Prostate gland (tissue), 2 donors: ENCODE results near the gene ZFAND3. TPM values are rescaled to one million over a fixed set of nuclear protein-coding genes. Genes with fewer than 3 reads are reported as not detected.

Experiments
- DNase-seq: peaks from one replicate; pipeline ENCODE4 v3.0.0-alpha.2; 2019; ENCODE audit warnings: low spot score
- H3K27ac ChIP-seq, 2 donors: fragments of 200-600 bp; sonication (generic); 2 replicates each; pipeline ENCODE4 v1.5.1; 2017 to 2019
- H3K27me3 ChIP-seq: fragments of 200-600 bp; sonication (generic); replicated peaks from 2 replicates; pipeline ENCODE4 v1.5.1; 2019; ENCODE audit not compliant: insufficient read depth
- H3K36me3 ChIP-seq, 2 donors: fragments of 200-600 bp; sonication (generic); 1 replicate in 1 of 2; 2 replicates in 1 of 2; pipeline versions ENCODE4 v1.5.1 to v1.8.1; 2017 to 2019
- H3K4me1 ChIP-seq: fragments of 200-600 bp; sonication (generic); replicated peaks from 2 replicates; pipeline ENCODE4 v1.5.1; 2019
- H3K4me3 ChIP-seq, 2 donors: fragments of 200-600 bp; sonication (generic); 2 replicates each; pipeline ENCODE4 v1.5.1; 2017 to 2019
- H3K9me3 ChIP-seq: fragments of 200-600 bp; sonication (generic); 2 replicates; pipeline ENCODE4 v1.5.1; 2017
- CTCF ChIP-seq, 4 experiments: fragments of 200-600 bp in 2 of 4; fragments of 450-650 bp in 2 of 4; sonication (generic) in 2 of 4; IDR thresholded peaks; 1 replicate in 3 of 4; 2 replicates in 1 of 4; pipeline ENCODE4 v1.5.1; 2016 to 2019; ENCODE audit warnings: antibody characterized with exemption in 4 of 4, mild to moderate bottlenecking in 2 of 4, moderate library complexity in 2 of 4
- POLR2A ChIP-seq: fragments of 450-650 bp; IDR thresholded peaks from one replicate; pipeline ENCODE4 v1.6.1; 2016; ENCODE audit warnings: antibody characterized with exemption, mild to moderate bottlenecking
- POLR2AphosphoS5 ChIP-seq: sonication (generic); formaldehyde crosslinking; IDR thresholded peaks from one replicate; pipeline ENCODE4 v1.6.1; 2017; ENCODE audit warnings: antibody characterized with exemption
- WGBS: methylation state at CpG from one replicate; pipeline ENCODE4 v1.1.5; 2018; 5-methylcytosine and 5-hydroxymethylcytosine counted together
- intact Hi-C: fragments of 100-400 bp; cut with DNase I; formaldehyde crosslinking; loops from one replicate; pipeline ENCODE4 v1.14.2; 2022
- total RNA-seq, 2 donors: library from RNA; depleted of rRNA; stranded (reverse); fragments of >200 nt; gene quantifications; one replicate each; pipeline ENCODE4 v1.1.0, GENCODE V29; 2016

ZFAND3 gene
- total RNA-seq, 2 donors from 2014 or later = 43.5 to 89.1 TPM

GRCh38 chr6:37865504-37865903, 46.0 kb downstream of the ZFAND3 start:
- intact Hi-C loops = no loop called here
- WGBS = 87% methylated on average over 5 of the region's 5 CpGs

GRCh38 chr6:37866590-37867507, 47.3 kb downstream of the ZFAND3 start:
- TF ChIP-seq CTCF (IDR thresholded peaks at IDR 0.05) (no peak), POLR2AphosphoS5 (no peak), POLR2A (no peak)
- H3K4me3 ChIP-seq = no peak overlapping the region
- H3K27ac ChIP-seq = no peak overlapping the region
- no peaks in the 10 kb centered on the region for H3K36me3 ChIP-seq
- no peaks in the 10 kb centered on the region for H3K27me3 ChIP-seq
- H3K9me3 ChIP-seq = no peaks in the 10 kb centered on the region
- intact Hi-C loops = no loop called here
- WGBS = 78% methylated on average over 6 of the region's 6 CpGs
- no peaks in the 10 kb centered on the region for H3K4me1 ChIP-seq
- no peak for DNase-seq

More at GRCh38 chr6:37865504-37865903, 46.0 kb downstream of the ZFAND3 start:
- Histone ChIP-seq H3K4me3 (no peak overlapping the region), H3K27me3 (no peaks in the 10 kb centered on the region), H3K27ac (no peak overlapping the region), H3K4me1 (no peaks in the 10 kb centered on the region), H3K36me3 (no peaks in the 10 kb centered on the region), H3K9me3 (no peaks in the 10 kb centered on the region)
- DNase-seq = no peak
- no peak for TF ChIP-seq POLR2AphosphoS5
- no peak for TF ChIP-seq CTCF (IDR thresholded peaks at IDR 0.05)
- TF ChIP-seq POLR2A = no peak

GRCh38 chr6:37867756-37868446, 48.4 kb downstream of the ZFAND3 start:
- H3K27ac ChIP-seq = no peak overlapping the region
- intact Hi-C loops = no loop called here
- no peak for DNase-seq
- 69% methylated on average over 1 of the region's 1 CpG for WGBS
- H3K27me3 ChIP-seq = no peaks in the 10 kb centered on the region
- H3K9me3 ChIP-seq = no peaks in the 10 kb centered on the region
- H3K4me1 ChIP-seq = no peaks in the 10 kb centered on the region
- H3K36me3 ChIP-seq = no peaks in the 10 kb centered on the region
- no peak for TF ChIP-seq POLR2AphosphoS5
- TF ChIP-seq CTCF (IDR thresholded peaks at IDR 0.05) = no peak
- no peak for TF ChIP-seq POLR2A
- H3K4me3 ChIP-seq = no peak overlapping the region

- 62% methylated on average over 4 of the region's 4 CpGs for WGBS
- no peak for DNase-seq
- TF ChIP-seq POLR2A = no peak
- no peak for TF ChIP-seq POLR2AphosphoS5
- TF ChIP-seq CTCF (IDR thresholded peaks at IDR 0.05) = no peak
- no peaks in the 10 kb centered on the region for H3K9me3 ChIP-seq
- H3K27me3 ChIP-seq = no peaks in the 10 kb centered on the region
- H3K4me3 ChIP-seq = no peak overlapping the region
- intact Hi-C loops = no loop called here
- no peaks in the 10 kb centered on the region for H3K36me3 ChIP-seq
- H3K4me1 ChIP-seq = no peaks in the 10 kb centered on the region
- no peak overlapping the region for H3K27ac ChIP-seq
Measured at GRCh38 chr6:37868447-37868825, 48.9 kb downstream of the ZFAND3 start.
